A673 (cell line): Measurements from ENCODE around the gene ANO2.

ENCODE experiments used
- EZH2 ChIP-seq: fragments of 200-600 bp; sonication (generic); IDR thresholded peaks from 2 replicates; pipeline ENCODE4 v1.6.1; 2017; ENCODE audit warnings: borderline replicate concordance, low read depth, mild to moderate bottlenecking, mixed read lengths, antibody characterized with exemption, low read length; ENCODE audit not compliant: poor library complexity, severe bottlenecking
- TF ChIP-seq, protein P1 (sequence below): fragments of 300-800, 200-600 bp; sonication (generic); conservative IDR thresholded peaks from 2 replicates; pipeline ENCODE4 v1.5.1; 2017; ENCODE audit warnings: low read depth, mild to moderate bottlenecking, antibody characterized with exemption, low read length, moderate library complexity, mixed read lengths

DNA sequence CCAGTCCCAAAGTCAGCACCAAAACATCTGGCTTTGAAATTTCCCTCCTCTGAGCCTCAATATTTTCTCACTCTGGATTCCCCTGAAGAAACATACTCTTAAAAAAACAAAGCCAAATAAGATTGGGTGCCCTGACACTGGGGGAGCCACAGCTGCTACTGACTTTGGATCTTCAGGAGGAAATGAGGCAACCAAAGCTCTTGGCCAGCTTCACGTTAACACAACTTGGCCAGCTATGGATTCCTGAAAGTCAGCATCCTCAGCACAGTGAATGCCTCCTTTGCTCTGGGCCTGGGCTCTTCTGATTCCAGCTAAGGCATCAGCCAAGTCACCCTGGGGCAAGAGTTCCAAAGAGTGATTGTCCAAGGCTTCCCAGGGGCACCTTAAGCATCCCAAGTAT is 254.8 kb downstream of the ANO2 start:
- TF ChIP-seq, protein P1, sequence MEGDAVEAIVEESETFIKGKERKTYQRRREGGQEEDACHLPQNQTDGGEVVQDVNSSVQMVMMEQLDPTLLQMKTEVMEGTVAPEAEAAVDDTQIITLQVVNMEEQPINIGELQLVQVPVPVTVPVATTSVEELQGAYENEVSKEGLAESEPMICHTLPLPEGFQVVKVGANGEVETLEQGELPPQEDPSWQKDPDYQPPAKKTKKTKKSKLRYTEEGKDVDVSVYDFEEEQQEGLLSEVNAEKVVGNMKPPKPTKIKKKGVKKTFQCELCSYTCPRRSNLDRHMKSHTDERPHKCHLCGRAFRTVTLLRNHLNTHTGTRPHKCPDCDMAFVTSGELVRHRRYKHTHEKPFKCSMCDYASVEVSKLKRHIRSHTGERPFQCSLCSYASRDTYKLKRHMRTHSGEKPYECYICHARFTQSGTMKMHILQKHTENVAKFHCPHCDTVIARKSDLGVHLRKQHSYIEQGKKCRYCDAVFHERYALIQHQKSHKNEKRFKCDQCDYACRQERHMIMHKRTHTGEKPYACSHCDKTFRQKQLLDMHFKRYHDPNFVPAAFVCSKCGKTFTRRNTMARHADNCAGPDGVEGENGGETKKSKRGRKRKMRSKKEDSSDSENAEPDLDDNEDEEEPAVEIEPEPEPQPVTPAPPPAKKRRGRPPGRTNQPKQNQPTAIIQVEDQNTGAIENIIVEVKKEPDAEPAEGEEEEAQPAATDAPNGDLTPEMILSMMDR = no peak
- TF ChIP-seq EZH2 = no peak
